Measurements from ENCODE around the gene HSPA12B.

Gene HSPA12B

DNA sequence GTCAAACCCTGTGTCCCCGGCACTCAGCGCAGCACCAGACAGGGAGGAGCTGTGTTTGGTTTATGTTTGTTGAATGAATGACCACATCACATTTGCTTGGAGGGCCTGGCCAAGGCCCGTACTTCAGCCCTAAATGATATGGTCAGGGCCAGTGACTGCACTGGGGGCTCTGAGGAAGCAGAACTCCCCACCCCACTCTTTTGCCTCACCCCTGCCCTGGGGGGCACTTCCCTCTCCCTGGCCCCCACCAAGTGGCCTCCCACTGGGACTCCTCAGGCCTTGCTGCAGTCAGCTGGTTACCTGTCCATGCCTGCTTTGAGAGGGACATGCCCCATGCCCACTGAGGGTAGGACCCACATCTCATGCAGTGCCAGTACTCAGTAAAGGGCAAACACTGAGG, 32.2 kb downstream of the HSPA12B start:
- TF ChIP-seq, protein P1, sequence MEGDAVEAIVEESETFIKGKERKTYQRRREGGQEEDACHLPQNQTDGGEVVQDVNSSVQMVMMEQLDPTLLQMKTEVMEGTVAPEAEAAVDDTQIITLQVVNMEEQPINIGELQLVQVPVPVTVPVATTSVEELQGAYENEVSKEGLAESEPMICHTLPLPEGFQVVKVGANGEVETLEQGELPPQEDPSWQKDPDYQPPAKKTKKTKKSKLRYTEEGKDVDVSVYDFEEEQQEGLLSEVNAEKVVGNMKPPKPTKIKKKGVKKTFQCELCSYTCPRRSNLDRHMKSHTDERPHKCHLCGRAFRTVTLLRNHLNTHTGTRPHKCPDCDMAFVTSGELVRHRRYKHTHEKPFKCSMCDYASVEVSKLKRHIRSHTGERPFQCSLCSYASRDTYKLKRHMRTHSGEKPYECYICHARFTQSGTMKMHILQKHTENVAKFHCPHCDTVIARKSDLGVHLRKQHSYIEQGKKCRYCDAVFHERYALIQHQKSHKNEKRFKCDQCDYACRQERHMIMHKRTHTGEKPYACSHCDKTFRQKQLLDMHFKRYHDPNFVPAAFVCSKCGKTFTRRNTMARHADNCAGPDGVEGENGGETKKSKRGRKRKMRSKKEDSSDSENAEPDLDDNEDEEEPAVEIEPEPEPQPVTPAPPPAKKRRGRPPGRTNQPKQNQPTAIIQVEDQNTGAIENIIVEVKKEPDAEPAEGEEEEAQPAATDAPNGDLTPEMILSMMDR (IDR thresholded peaks at IDR 0.05; ENCODE audit: low read depth, low read length), result no peak
- H3K4me3 ChIP-seq (replicated peaks in 1 of 2; ENCODE audit: low read depth in 2 of 2, low read length in 2 of 2), result no peak overlapping the region
- DNase-seq (ENCODE audit: low read depth in 2 of 2), result no peak

DNA sequence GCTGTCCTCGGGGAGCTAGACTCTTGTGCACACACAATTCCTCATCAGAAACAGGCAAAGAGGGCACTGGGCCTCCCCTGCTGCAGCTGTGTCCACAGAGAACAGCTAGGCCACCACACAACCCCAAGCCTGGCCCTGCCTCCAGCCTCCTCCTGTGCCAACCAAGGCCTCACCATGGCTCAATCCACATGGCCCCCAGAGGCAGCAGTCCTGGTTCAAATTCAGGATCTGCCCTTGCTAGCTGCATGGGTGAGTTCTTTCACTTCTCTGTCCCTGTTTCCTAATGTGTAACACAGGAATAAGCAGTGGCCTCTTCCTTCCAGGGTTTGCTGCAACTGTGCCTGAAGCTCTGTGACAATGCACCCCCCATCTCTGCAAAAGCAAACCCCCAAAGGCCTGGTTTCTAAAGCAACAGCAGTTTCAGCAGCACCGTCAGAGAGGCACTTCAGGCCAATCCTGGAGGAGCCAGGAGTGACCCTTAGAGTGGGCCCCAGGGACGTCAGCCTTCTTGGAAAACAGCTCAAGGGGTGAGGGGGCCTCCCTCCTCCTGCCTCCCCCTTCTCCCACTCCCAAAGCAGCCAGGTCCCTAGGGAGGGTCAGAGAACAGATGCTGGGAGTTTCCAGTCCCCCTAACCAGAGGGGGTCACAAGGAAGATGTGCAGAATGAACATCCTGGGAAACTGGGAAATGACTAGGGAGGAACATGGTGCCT, 32.8 kb downstream of the HSPA12B start:
- TF ChIP-seq, protein P1 (IDR thresholded peaks at IDR 0.05; ENCODE audit: low read depth, low read length), result no peak
- no peak overlapping the region for H3K4me3 ChIP-seq (replicated peaks in 1 of 2; ENCODE audit: low read depth in 2 of 2, low read length in 2 of 2)
- DNase-seq (ENCODE audit: low read depth in 2 of 2), result no peak

DNA sequence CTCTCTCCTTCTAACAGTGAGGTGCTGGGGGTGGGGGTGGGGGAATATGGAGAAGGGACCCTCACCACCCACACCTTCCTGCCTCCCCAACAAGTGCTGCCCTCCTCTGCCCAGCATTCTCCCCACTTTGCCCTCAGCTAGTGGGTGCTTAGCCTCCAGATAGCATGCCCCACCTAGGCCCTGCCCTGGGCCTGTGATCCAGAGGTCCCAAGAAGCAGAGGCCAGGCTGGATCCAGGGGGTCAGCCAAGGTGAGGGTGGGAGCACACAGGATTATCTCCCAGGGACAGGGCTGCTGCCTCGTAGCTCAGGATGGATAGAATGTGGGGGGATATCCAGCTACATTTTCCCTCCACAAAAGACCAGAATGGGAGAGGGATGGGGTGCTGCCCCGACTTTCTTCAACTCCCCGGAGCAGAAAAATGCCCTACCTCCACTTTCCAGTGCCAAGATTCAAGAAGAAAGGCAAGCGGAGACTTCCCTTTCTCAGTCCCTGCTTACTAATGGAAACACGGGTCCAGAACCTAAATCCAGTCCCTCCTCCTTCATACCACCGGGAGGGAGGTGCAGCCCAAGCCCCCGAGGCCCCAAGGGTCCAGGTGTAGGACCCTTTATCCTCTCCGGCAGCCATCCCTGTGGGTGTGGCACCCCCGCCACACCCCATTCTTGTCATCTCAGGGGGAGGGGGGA, 34.1 kb downstream of the HSPA12B start:
- TF ChIP-seq, protein P1 (IDR thresholded peaks at IDR 0.05; ENCODE audit: low read depth, low read length), result no peak
- no peak for DNase-seq (ENCODE audit: low read depth in 2 of 2)
- H3K4me3 ChIP-seq (replicated peaks in 1 of 2; ENCODE audit: low read depth in 2 of 2, low read length in 2 of 2), result peak overlapping the region; percentile 73 to 78

DNA sequence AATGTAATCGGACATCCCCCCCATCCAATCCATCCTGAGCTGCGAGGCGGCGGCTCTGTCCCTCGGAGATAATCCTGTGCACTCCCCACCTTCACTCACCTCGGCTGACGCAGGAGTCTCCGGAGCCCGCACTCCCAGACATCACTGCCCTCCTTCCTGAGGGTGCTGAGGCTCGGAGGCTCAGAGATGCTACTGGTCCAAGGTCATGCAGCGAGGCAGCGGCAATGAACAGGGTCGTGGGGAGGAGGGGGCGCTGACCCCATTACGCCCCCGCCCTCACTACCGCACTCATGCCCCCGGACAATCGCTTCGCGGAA, 34.6 kb downstream of the HSPA12B start:
- TF ChIP-seq, protein P1 (IDR thresholded peaks at IDR 0.05; ENCODE audit: low read depth, low read length), result no peak
- no peak for DNase-seq (ENCODE audit: low read depth in 2 of 2)
- peak overlapping the region; percentile 73 to 78 for H3K4me3 ChIP-seq (replicated peaks in 1 of 2; ENCODE audit: low read depth in 2 of 2, low read length in 2 of 2)

DNA sequence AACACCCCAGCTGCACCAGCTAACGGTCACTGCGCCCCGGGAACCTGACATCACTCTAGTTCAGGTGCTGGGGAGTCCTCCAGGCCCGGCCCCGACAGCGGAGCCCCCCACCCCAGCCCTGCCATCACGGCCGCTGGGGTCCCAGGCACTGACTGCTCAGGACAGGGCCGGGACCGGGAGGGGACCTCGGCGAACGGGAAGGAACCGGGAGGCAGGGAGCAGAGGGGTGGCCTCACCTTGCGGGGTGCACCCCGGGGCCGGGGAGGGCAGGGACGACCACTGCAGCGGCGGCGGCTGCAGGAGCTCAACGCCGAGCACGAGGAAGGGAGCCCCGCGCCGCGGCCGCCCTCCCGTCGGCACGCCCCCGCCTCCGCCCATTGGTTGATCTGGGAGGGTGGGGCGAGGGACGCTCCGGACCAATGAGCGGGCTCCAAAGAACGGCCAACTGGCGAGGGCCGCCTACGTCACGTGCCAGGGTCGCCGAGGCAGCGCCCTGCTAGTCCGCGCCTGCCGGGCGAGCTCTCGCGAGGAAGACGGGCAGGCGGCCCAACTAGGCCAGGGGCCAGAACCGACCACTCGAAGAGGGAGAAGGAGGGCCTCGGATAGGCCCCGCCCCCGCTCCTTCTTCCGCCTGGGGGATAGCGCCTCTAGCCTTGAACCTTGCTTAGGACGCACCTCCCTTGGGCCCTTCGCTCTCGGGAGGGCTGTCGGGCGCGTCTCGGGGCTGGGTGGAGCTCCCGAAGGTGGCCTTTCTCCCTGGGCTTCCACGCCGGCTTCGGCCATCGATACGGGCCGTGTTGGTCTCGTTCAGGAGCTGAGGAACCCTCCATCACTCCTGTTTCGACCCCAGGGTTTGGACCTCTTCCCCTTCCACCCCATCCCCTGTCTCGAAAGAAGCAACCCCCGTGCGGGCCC, 35.2 kb downstream of the HSPA12B start, which contains the start of gene ADISSP:
Gene ADISSP, minus strand, starts transcription at position 327 of the 915 bp plus-strand sequence. CDS start 7,653 bp downstream, outside the sequence.
- peak; percentile 98 to 99 for DNase-seq (ENCODE audit: low read depth in 2 of 2)
- TF ChIP-seq, protein P1 (IDR thresholded peaks at IDR 0.05; ENCODE audit: low read depth, low read length), result no peak
- H3K4me3 ChIP-seq (replicated peaks in 1 of 2; ENCODE audit: low read depth in 2 of 2, low read length in 2 of 2), result peak within 1 kb of the TSS; percentile 73 to 78

DNA sequence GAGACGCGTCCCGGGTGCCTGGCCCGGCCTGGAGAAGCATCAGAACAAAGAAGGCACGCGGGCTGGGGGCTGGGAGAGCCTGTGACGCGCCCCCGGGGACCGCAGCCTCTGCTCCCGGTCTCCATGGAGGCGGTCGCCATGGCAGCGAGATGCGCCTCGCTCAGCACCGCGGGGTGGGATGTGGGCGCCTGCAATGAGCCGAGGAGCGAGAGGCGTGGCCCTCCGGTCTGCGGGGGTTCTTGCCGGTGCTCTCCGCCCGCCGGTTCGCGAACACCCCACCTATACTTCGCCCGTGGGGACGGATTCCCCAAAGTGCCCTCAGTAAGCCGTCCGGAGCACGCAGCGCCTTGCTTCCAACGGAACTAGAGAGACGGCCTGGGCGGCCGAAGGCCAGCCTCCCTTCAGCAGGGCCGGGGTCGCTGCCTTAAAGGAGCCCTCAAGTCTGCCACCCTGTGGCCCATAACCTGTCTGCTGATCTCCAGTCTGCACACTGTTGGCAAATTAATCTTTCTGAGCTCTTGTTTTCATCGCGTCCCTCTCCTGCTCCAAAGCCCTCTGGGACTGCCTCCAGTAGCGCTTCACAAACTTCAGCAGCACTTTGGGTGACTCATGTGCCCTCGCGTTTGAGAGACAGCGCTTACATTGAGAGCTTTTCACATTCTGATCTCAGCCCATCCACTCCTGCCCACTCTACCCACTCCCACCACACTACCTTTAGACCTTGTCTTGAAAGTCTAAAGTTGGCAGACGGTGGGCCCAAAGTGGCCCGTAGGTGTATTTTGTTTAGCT, 36.1 kb downstream of the HSPA12B start:
- peak; percentile 76 to 79 for DNase-seq (ENCODE audit: low read depth in 2 of 2)
- peak overlapping the region; percentile 70 to 78 for H3K4me3 ChIP-seq (replicated peaks in 1 of 2; ENCODE audit: low read depth in 2 of 2, low read length in 2 of 2)
- TF ChIP-seq, protein P1 (IDR thresholded peaks at IDR 0.05; ENCODE audit: low read depth, low read length), result peak; percentile 43

Measured in cardiac fibroblast (primary cell).